ENCODE data around the gene ZNRF3. TPM values are rescaled to one million over a fixed set of nuclear protein-coding genes. Genes with fewer than 3 reads are reported as not detected.

ZNRF3 gene
- polyA plus RNA-seq, 3 donors: 0.13 TPM; not detected in 2

- H3K9me3 Mint-ChIP-seq: peaks cover 0 to 2% (median 0%) of the 10 kb centered on the region in 7 donors
- H3K27me3 ChIP-seq (ENCODE audit: control insufficient read depth in 2 of 2, insufficient read depth in 2 of 2, low read length in 2 of 2): no peaks in the 10 kb centered on the region
- no peaks in the 10 kb centered on the region for H4K20me1 ChIP-seq (ENCODE audit: insufficient read depth, low read length)
- H3K9ac ChIP-seq (ENCODE audit: insufficient read depth, low read length, poor library complexity, severe bottlenecking): no peak overlapping the region
- no peak overlapping the region for H3K4me3 Mint-ChIP-seq
- H3K27me3 Mint-ChIP-seq (ENCODE audit: low read depth in 3 of 3): peaks cover 2 to 17% (median 3%) of the 10 kb centered on the region in 3 donors
- no peaks in the 10 kb centered on the region for H3K36me3 ChIP-seq (replicated peaks in 1 of 2; ENCODE audit: control insufficient read depth in 1 of 2, insufficient read depth in 2 of 2, low read length in 2 of 2)
- no peaks in the 10 kb centered on the region for H3K4me1 Mint-ChIP-seq
- H3K79me2 ChIP-seq (ENCODE audit: insufficient read depth, low read length): no peaks in the 10 kb centered on the region
- H3K4me1 ChIP-seq (ENCODE audit: control insufficient read depth in 1 of 2, insufficient read depth in 2 of 2, low read length in 2 of 2): no peaks in the 10 kb centered on the region
- H3K4me2 ChIP-seq (replicated peaks; ENCODE audit: extremely low read depth, low read length, poor library complexity, severe bottlenecking): no peak overlapping the region
- H3K36me3 Mint-ChIP-seq: no peaks in the 10 kb centered on the region
- DNase-seq: no peak
- H3K27ac Mint-ChIP-seq: peak overlapping the region in 1 of 7 donors; percentile 3
- no peak overlapping the region for H2AFZ ChIP-seq (ENCODE audit: insufficient read depth, low read depth, low read length, poor library complexity, severe bottlenecking)
- no peak for TF ChIP-seq CTCF (IDR thresholded peaks at IDR 0.05)
- intact Hi-C loops (cut with micrococcal nuclease): no loop called here
- no peak overlapping the region for H3K27ac ChIP-seq (ENCODE audit: low read depth in 1 of 2, low read length in 2 of 2)
- H3K9me3 ChIP-seq (replicated peaks in 1 of 2; ENCODE audit: control insufficient read depth in 1 of 2, insufficient read depth in 1 of 2, low read length in 2 of 2): no peaks in the 10 kb centered on the region
- WGBS (ENCODE audit: insufficient coverage): 57% methylated on average over 6 of the region's 14 CpGs
- H3K4me3 ChIP-seq (replicated peaks in 1 of 3; ENCODE audit: low read depth in 2 of 3, low read length in 3 of 3): no peak overlapping the region
These were observed 128.1 kb downstream of the ZNRF3 start for GRCh38 chr22:29011240-29012100.

- peaks cover 0 to 2% (median 0%) of the 10 kb centered on the region in 7 donors for H3K9me3 Mint-ChIP-seq
- no peak overlapping the region for H3K9ac ChIP-seq (ENCODE audit: insufficient read depth, low read length, poor library complexity, severe bottlenecking)
- H3K27me3 Mint-ChIP-seq (ENCODE audit: low read depth in 3 of 3): peaks cover 2 to 17% (median 3%) of the 10 kb centered on the region in 3 donors
- H3K4me2 ChIP-seq (replicated peaks; ENCODE audit: extremely low read depth, low read length, poor library complexity, severe bottlenecking): no peak overlapping the region
- intact Hi-C loops (cut with micrococcal nuclease): no loop called here
- H4K20me1 ChIP-seq (ENCODE audit: insufficient read depth, low read length): no peaks in the 10 kb centered on the region
- no peaks in the 10 kb centered on the region for H3K4me1 ChIP-seq (ENCODE audit: control insufficient read depth in 1 of 2, insufficient read depth in 2 of 2, low read length in 2 of 2)
- no peaks in the 10 kb centered on the region for H3K27me3 ChIP-seq (ENCODE audit: control insufficient read depth in 2 of 2, insufficient read depth in 2 of 2, low read length in 2 of 2)
- H3K79me2 ChIP-seq (ENCODE audit: insufficient read depth, low read length): no peaks in the 10 kb centered on the region
- H3K4me3 ChIP-seq (replicated peaks in 1 of 3; ENCODE audit: low read depth in 2 of 3, low read length in 3 of 3): no peak overlapping the region
- no peak for DNase-seq
- no peak overlapping the region for H3K27ac Mint-ChIP-seq
- no peak overlapping the region for H2AFZ ChIP-seq (ENCODE audit: insufficient read depth, low read depth, low read length, poor library complexity, severe bottlenecking)
- no peaks in the 10 kb centered on the region for H3K36me3 Mint-ChIP-seq
- TF ChIP-seq CTCF (IDR thresholded peaks at IDR 0.05): no peak
- H3K4me3 Mint-ChIP-seq: no peak overlapping the region
- no peaks in the 10 kb centered on the region for H3K4me1 Mint-ChIP-seq
- H3K36me3 ChIP-seq (replicated peaks in 1 of 2; ENCODE audit: control insufficient read depth in 1 of 2, insufficient read depth in 2 of 2, low read length in 2 of 2): no peaks in the 10 kb centered on the region
- WGBS (ENCODE audit: insufficient coverage): 81% methylated on average over 2 of the region's 4 CpGs
- no peak overlapping the region for H3K27ac ChIP-seq (ENCODE audit: low read depth in 1 of 2, low read length in 2 of 2)
- no peaks in the 10 kb centered on the region for H3K9me3 ChIP-seq (replicated peaks in 1 of 2; ENCODE audit: control insufficient read depth in 1 of 2, insufficient read depth in 1 of 2, low read length in 2 of 2)
These were observed 128.7 kb downstream of the ZNRF3 start for GRCh38 chr22:29012101-29012433.
